H1 (cell line): ENCODE measurements around the gene AGAP1. TPM values are rescaled to one million over a fixed set of nuclear protein-coding genes. Genes with fewer than 3 reads are reported as not detected.

Source experiments
- CTCF ChIA-PET: fragments of 300-600 bp; sonication (Branson Sonifier 250); formaldehyde crosslinking; loops from one replicate; lab custom pipeline; 2021; ENCODE audit not compliant: partially characterized antibody; lab: Charles Lee
- POLR2A ChIA-PET: fragments of 300-600 bp; sonication (Branson Sonifier 250); formaldehyde crosslinking; loops from one replicate; lab custom pipeline; 2021; ENCODE audit warnings: inconsistent platforms; ENCODE audit not compliant: partially characterized antibody; lab: Charles Lee
- DNase-seq, 2 experiments: peaks; one replicate each; pipeline versions ENCODE4 v3.0.0 to v3.0.0-alpha.2; 2010 to 2022; ENCODE audit warnings: low spot score in 2 of 2, low read depth in 1 of 2, mixed read lengths in 1 of 2
- FAIRE-seq: peaks from 2 replicates; lab custom pipeline; 2011; peaks lifted over from hg19 to GRCh38; lab: Jason Lieb, UNC
- H2AFZ ChIP-seq: 2 replicates; pipeline ENCODE4 v1.8.1; 2012; ENCODE audit warnings: low read length, inconsistent platforms
- H2AK5ac ChIP-seq: 2 replicates; pipeline ENCODE4 v1.6.1; 2013; ENCODE audit warnings: low read depth, low read length
- H2BK120ac ChIP-seq: replicated peaks from 2 replicates; pipeline ENCODE3; 2013; ENCODE audit warnings: low read depth, low read length, inconsistent platforms
- H2BK12ac ChIP-seq: 2 replicates; pipeline ENCODE4 v1.6.1; 2013; ENCODE audit warnings: low read depth, low read length
- H2BK15ac ChIP-seq: 2 replicates; pipeline ENCODE4 v1.6.1; 2013; ENCODE audit warnings: low read length
- H2BK20ac ChIP-seq: 2 replicates; pipeline ENCODE4 v1.6.1; 2013; ENCODE audit warnings: low read length
- H2BK5ac ChIP-seq: 2 replicates; pipeline ENCODE4 v1.6.1; 2013; ENCODE audit warnings: low read depth, low read length
- H3K14ac ChIP-seq: 2 replicates; pipeline ENCODE4 v1.6.1; 2013; ENCODE audit warnings: inconsistent platforms; ENCODE audit not compliant: insufficient read length
- H3K18ac ChIP-seq: 2 replicates; pipeline ENCODE4 v1.6.1; 2013; ENCODE audit warnings: low read length; ENCODE audit errors: extremely low read depth
- H3K23ac ChIP-seq: 2 replicates; pipeline ENCODE4 v1.6.1; 2013; ENCODE audit warnings: inconsistent platforms; ENCODE audit not compliant: insufficient read length
- H3K23me2 ChIP-seq: 2 replicates; pipeline ENCODE4 v1.6.1; 2013; ENCODE audit warnings: low read depth, low read length
- H3K27ac ChIP-seq: 2 replicates; pipeline ENCODE4 v1.6.1; 2011; ENCODE audit warnings: low read depth, low read length, inconsistent platforms
- H3K27me3 ChIP-seq, 4 experiments: replicated peaks in 1 of 4; 1 replicate in 1 of 4; 2 replicates in 3 of 4; pipeline versions ENCODE4 v1.6.1 to v1.8.1; 2011 to 2013; ENCODE audit warnings: low read length in 3 of 4, mild to moderate bottlenecking in 3 of 4, inconsistent platforms in 2 of 4, mixed read lengths in 2 of 4, moderate library complexity in 1 of 4; ENCODE audit not compliant: control insufficient read depth in 3 of 4, insufficient read depth in 3 of 4; ENCODE audit errors: extremely low read depth in 1 of 4
- H3K36me3 ChIP-seq, 4 experiments: 2 replicates each; pipeline versions ENCODE4 v1.6.1 to v1.8.1; 2011 to 2013; ENCODE audit warnings: mild to moderate bottlenecking in 4 of 4, low read length in 3 of 4, moderate library complexity in 2 of 4, control low read depth in 1 of 4, inconsistent platforms in 1 of 4; ENCODE audit not compliant: insufficient read depth in 4 of 4, control insufficient read depth in 2 of 4
- H3K4ac ChIP-seq: replicated peaks from 2 replicates; pipeline ENCODE3; 2013; ENCODE audit warnings: low read length, low read depth, mixed read lengths, inconsistent platforms; ENCODE audit not compliant: insufficient read length
- H3K4me1 ChIP-seq, 4 experiments: replicated peaks in 1 of 4; 1 replicate in 1 of 4; 2 replicates in 3 of 4; pipeline versions ENCODE4 v1.6.1 to v1.8.1; 2011 to 2013; ENCODE audit warnings: low read length in 3 of 4, inconsistent platforms in 2 of 4, mixed read lengths in 1 of 4; ENCODE audit not compliant: insufficient read depth in 4 of 4, control insufficient read depth in 3 of 4
- H3K4me2 ChIP-seq, 2 experiments: 2 replicates each; pipeline versions ENCODE4 v1.6.1 to v1.8.1; 2011 to 2013; ENCODE audit warnings: low read depth in 2 of 2, low read length in 2 of 2, control low read depth in 1 of 2, inconsistent platforms in 1 of 2, mild to moderate bottlenecking in 1 of 2; ENCODE audit not compliant: insufficient read depth in 1 of 2
- H3K4me3 ChIP-seq, 4 experiments: fragments of 200-600, 300-600 bp in 1 of 4; sonication (generic), shearing (Covaris generic), sonication (Bioruptor Twin) in 1 of 4; 2 replicates each; pipeline versions ENCODE4 v1.5.1 to v1.8.1; 2011 to 2016; ENCODE audit warnings: low read length in 4 of 4, low read depth in 3 of 4, control low read depth in 2 of 4, inconsistent platforms in 2 of 4, mild to moderate bottlenecking in 2 of 4, mixed read lengths in 1 of 4, moderate library complexity in 1 of 4; ENCODE audit not compliant: insufficient read depth in 2 of 4; ENCODE audit errors: extremely low read depth in 1 of 4
- H3K56ac ChIP-seq: replicated peaks from 2 replicates; pipeline ENCODE3; 2013; ENCODE audit warnings: low read depth, mild to moderate bottlenecking, mixed read lengths, low read length, inconsistent platforms; ENCODE audit not compliant: insufficient read length
- H3K79me1 ChIP-seq: 2 replicates; pipeline ENCODE4 v1.6.1; 2013; ENCODE audit warnings: low read depth, low read length, control low read depth
- H3K79me2 ChIP-seq, 2 experiments: 2 replicates each; pipeline versions ENCODE4 v1.6.1 to v1.8.1; 2012 to 2013; ENCODE audit warnings: low read length in 2 of 2, mild to moderate bottlenecking in 2 of 2, inconsistent platforms in 1 of 2; ENCODE audit not compliant: insufficient read depth in 2 of 2, control insufficient read depth in 1 of 2
- H3K9ac ChIP-seq, 4 experiments: replicated peaks in 1 of 4; 1 replicate in 1 of 4; 2 replicates in 3 of 4; pipeline versions ENCODE4 v1.6.1 to v1.8.1; 2011 to 2013; ENCODE audit warnings: low read depth in 3 of 4, low read length in 3 of 4, control low read depth in 2 of 4, mild to moderate bottlenecking in 2 of 4, moderate library complexity in 2 of 4, inconsistent platforms in 1 of 4; ENCODE audit errors: extremely low read depth in 1 of 4
- H3K9me3 ChIP-seq, 2 experiments: 2 replicates each; pipeline versions ENCODE4 v1.6.1 to v1.8.1; 2012 to 2013; ENCODE audit warnings: mild to moderate bottlenecking in 2 of 2, moderate library complexity in 2 of 2, control low read depth in 1 of 2, inconsistent platforms in 1 of 2, low read depth in 1 of 2, low read length in 1 of 2, mixed read lengths in 1 of 2; ENCODE audit not compliant: insufficient read depth in 2 of 2
- H4K20me1 ChIP-seq, 2 experiments: replicated peaks in 1 of 2; 2 replicates each; pipeline versions ENCODE3 to v1.8.1; 2011 to 2013; ENCODE audit warnings: inconsistent platforms in 2 of 2, low read length in 2 of 2, mild to moderate bottlenecking in 1 of 2; ENCODE audit not compliant: insufficient read depth in 2 of 2, control insufficient read depth in 1 of 2
- H4K5ac ChIP-seq: 2 replicates; pipeline ENCODE4 v1.6.1; 2013; ENCODE audit warnings: low read length, low read depth, mixed read lengths, inconsistent platforms; ENCODE audit not compliant: insufficient read length
- H4K8ac ChIP-seq: 2 replicates; pipeline ENCODE4 v1.8.0; 2013; ENCODE audit warnings: mild to moderate bottlenecking, moderate library complexity, low read length, inconsistent platforms; ENCODE audit not compliant: insufficient read depth; ENCODE audit errors: extremely low read depth
- H4K91ac ChIP-seq: replicated peaks from 2 replicates; pipeline ENCODE3; 2013; ENCODE audit warnings: low read length, mixed read lengths, inconsistent platforms; ENCODE audit not compliant: insufficient read length
- KDM5A ChIP-seq: fragments of 200-600 bp; IDR thresholded peaks from 2 replicates; pipeline ENCODE4 v1.7.1; 2012; ENCODE audit warnings: mild to moderate bottlenecking, low read length, inconsistent platforms, mixed read lengths
- WGBS, 2 experiments: shearing (Covaris generic) in 1 of 2; methylation state at CpG; one replicate each; pipeline versions ENCODE4 v1.1.6 to v1.1.7; 2013 to 2015; ENCODE audit warnings: low lambda C conversion rate in 2 of 2, mixed read lengths in 2 of 2, inconsistent platforms in 1 of 2, low coverage in 1 of 2, missing lambda C conversion rate in 1 of 2; ENCODE audit not compliant: insufficient replicate concordance in 2 of 2, insufficient coverage in 1 of 2, insufficient read length in 1 of 2; ENCODE audit errors: extremely low coverage in 1 of 2, missing lambda C conversion rate in 1 of 2; 5-methylcytosine and 5-hydroxymethylcytosine counted together
- polyA plus RNA-seq, 7 experiments: library from polyadenylated mRNA; depleted of rRNA in 3 of 7; stranded (reverse) in 5 of 7; unstranded in 2 of 7; fragments of >200 nt in 5 of 7; fragments of 200-250 nt in 2 of 7; gene quantifications; 1 replicate in 5 of 7; 2 replicates in 1 of 7; 4 replicates in 1 of 7; pipeline versions ENCODE4 v1.2.1 to v1.2.3, GENCODE V29; 2011 to 2013; ENCODE audit warnings: missing spikeins in 2 of 7, mixed read lengths in 2 of 7
- total RNA-seq: library from RNA; stranded (reverse); fragmentation: NEBNext Ultra II Directional; extraction: Animal tissue kit (Norgen Biotek cat#: 25700); gene quantifications from 2 replicates; pipeline ENCODE4 v1.2.1, GENCODE V29; 2021

AGAP1 gene
- total and polyA plus RNA-seq, 2 of the 8 experiments (the other 6 are each of a cell fraction or from before 2014, with no cell fraction given): 18.1 to 39.4 TPM

GRCh38 chr2:235618039-235618438 is 124.2 kb downstream of the AGAP1 start:
- H3K27ac ChIP-seq: no peak overlapping the region
- H3K23me2 ChIP-seq: no peaks in the 10 kb centered on the region
- H4K91ac ChIP-seq: no peak overlapping the region
- FAIRE-seq (no peak), DNase-seq (no peak)
- H3K14ac ChIP-seq: no peak overlapping the region
- H2BK20ac ChIP-seq: no peak overlapping the region
- 93% methylated on average over 7 of the region's 7 CpGs; no CpG with 5 or more reads in 1 of the 2 experiments for WGBS, 2 experiments
- peaks cover 7% of the 10 kb centered on the region; the same call in 1 of the 2 replicates for H3K79me1 ChIP-seq
- H3K9me3 ChIP-seq: no peaks in the 10 kb centered on the region
- no peak overlapping the region for H3K4me3 ChIP-seq
- no peaks in the 10 kb centered on the region for H3K27me3 ChIP-seq
- H2AK5ac ChIP-seq: no peak overlapping the region
- H3K36me3 ChIP-seq: no peaks in the 10 kb centered on the region
- H2BK15ac ChIP-seq: no peak overlapping the region
- no peak overlapping the region for H2AFZ ChIP-seq
- no peak overlapping the region for H3K4me2 ChIP-seq
- H4K20me1 ChIP-seq: peaks cover 2 to 14% of the 10 kb centered on the region in 2 experiments
- no peak overlapping the region for H3K56ac ChIP-seq
- H3K79me2 ChIP-seq: peaks cover 0 to 54% of the 10 kb centered on the region in 2 experiments
- H3K9ac ChIP-seq: no peak overlapping the region
- H3K4ac ChIP-seq: no peak overlapping the region
- no peak overlapping the region for H2BK120ac ChIP-seq
- no peak overlapping the region for H4K8ac ChIP-seq
- H2BK5ac ChIP-seq: no peak overlapping the region
- no peak overlapping the region for H2BK12ac ChIP-seq
- H3K23ac ChIP-seq: no peak overlapping the region
- POLR2A ChIA-PET: interaction anchor here (1.5 kb wide), 1 partner anchor 15 kb away, joined by 3 read pairs; no protein-coding TSS in a partner anchor
- peaks cover 0 to 4% (median under 1%) of the 10 kb centered on the region in 4 experiments; a peak in 4 of 7 replicates for H3K4me1 ChIP-seq
- H3K18ac ChIP-seq: no peak overlapping the region
- CTCF ChIA-PET: interaction anchor here (1.1 to 2.8 kb wide), 2 partner anchors 21 to 22 kb away, joined by 4 to 10 read pairs; no protein-coding TSS in a partner anchor
- no peak overlapping the region for H4K5ac ChIP-seq
- no peak for TF ChIP-seq KDM5A
